ENCODE measurements around the gene PCNX1.

The PCNX1 gene

DNA sequence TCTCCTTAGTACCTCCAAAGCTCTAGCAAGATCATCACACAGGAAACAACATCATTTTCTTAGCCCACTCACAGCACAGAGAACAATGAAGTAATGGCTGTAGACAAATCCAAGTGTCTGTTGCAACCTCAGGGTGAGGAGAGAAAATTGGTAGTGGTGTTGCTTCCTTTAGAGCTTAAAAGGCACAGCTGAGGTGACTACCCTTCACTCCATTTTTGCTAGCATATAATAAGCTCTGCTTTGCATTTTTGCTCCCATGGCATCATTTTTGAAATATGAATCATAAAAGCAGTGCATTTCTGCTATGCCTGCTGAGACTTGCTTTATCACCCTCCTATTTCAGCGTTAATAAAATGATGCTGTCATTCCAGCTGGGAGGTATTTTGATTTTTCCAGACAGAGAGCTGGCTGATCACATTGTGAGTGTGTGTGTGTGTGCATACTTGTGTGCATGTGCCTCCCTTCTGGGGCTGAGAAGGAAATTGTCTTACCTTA, 18.5 kb upstream of the PCNX1 start:
- DNase-seq (ENCODE audit: low read depth): peak; percentile 63

- DNase-seq (ENCODE audit: low read depth): no peak
These were observed 17.7 kb upstream of the PCNX1 start for GRCh38 chr14:70889555-70889954.

GRCh38 chr14:70890826-70891659, 16.2 kb upstream of the PCNX1 start:
- peak; percentile 30 for DNase-seq (ENCODE audit: low read depth)

DNA sequence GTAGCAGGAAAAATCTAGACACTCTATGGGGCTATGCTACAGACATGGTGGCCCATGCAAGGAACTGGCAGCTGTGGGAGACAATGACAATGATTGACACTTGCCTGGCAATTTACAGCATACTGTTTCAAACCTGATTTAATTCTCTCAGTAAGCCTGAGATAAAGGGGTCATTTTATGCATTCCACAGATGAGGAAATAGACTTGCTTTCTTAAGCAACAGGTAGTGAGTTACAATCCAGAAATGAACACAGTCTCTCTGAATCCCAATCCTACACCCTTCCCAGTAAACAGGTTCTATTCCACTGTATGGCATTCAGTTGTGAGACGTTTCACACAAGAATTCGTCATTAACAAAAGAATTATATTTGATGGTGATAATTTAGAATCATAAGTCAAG, 15.5 kb upstream of the PCNX1 start:
- no peak for DNase-seq (ENCODE audit: low read depth)

DNA sequence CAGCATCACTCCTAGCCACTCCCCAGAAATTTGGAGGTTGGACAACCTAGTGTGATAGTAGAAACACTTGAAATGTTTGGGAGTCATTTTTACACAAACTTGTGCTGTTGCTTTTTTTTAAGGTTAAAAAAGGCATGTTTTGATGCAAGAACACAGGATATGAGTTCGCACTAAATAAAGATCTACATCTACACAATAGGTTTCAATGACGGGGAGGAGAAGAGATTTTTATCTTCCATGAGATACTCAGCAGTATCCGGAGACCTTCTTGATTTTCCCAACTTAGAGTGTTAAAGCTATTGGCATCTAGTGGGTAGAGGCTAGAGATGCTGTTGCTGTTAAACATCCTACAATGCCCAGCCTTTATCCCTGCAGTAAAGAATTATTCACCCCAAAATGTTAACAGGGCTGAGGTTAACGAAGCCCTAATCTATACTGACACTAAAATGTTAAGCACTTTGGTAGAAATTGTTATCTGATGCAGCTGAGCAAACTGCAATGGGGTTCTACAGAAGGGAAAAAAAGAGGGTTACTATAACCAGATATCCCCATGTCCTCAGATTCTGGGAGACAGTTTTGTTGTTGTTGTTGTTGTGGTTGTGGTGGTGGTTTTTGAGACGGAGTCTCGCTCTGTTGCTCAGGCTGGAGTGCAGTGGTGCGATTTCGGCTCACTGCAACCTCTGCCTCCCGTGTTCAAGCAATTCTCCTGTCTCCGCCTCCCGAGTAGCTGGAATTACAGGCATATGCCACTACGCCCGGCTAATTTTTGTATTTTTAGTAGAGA, 14.0 kb upstream of the PCNX1 start:
- no peak for DNase-seq (ENCODE audit: low read depth)

DNA sequence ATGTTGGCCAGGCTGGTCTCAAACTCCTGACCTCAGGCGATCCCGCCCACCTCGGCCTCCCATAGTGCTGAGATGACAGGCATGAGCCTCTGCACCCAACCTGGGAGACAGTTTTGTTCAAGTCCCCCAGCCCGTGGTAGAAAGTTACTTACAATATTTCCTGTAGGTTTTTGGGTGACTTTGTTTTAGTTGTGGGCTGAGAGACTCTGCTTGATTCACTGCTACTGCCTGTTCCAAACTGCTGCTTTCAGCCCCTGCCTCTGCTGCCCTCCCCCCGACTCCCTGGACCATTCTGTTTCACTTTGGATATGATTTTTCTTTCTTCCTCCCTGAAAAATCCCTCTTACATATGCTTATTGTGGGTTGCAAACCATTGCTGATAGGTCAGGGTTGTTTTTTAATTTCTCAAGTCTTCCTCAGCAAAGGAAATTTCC, 13.4 kb upstream of the PCNX1 start:
- DNase-seq (ENCODE audit: low read depth): no peak

- DNase-seq (ENCODE audit: low read depth): peak; percentile 74
These were observed 12.4 kb upstream of the PCNX1 start for GRCh38 chr14:70894868-70895267.

DNA sequence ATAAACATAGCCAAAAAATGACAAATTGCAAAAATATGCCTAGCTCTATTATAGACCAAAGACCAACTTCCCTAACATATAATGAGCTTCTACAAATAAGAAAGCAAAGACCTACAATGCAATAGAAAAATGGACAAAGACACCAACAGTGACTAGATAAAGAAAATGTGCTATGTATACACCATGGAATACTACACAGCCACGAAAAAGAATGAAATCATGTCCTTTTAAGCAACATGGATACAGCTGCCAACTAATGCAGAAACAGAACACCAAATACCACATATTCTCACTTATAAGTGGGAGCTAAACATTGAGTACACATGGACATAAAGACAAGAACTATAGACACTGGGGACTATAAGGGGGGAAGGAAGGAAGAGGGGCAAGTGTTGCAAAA, 10.9 kb upstream of the PCNX1 start:
- DNase-seq (ENCODE audit: low read depth): no peak

DNA sequence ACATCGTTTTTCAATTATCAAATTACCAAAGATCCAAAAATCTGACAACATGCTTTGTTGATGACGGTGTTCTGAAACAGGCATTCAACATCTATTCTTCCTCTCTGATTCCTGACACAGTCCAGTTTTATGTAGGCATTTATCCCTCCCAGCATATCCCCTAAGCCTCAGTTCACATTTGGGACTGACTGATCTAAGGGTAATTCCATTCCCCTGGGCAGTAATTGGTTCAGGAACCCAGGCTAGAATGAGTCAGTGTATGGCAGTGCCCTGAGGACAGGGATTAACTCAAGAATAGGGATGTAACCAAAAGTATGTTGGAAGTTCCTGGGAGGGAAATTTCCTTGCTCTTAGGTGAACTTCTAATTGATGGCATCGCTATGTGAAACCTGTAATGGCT, 10.3 kb upstream of the PCNX1 start:
- peak; percentile 51 for DNase-seq (ENCODE audit: low read depth)

DNA sequence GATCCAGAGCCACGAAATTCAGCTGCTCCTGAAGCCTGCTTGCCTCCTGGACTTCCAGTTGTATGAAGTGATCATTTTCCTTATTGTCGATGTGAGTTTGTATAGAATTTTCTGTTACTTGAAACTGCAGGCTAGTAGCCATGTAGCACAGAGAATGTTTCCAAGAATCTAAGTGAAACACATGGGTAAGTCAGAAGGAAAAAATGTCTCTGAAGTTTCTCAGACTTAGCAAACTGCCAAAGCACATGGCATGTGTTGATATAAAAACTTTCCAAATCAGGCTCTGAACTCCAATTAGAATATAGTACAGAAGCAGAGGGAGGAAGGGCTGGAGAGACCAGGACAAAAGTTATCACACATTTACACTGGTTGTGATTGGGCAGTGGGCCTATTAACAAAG, 9.8 kb upstream of the PCNX1 start:
- peak; percentile 86 for DNase-seq (ENCODE audit: low read depth)

DNA sequence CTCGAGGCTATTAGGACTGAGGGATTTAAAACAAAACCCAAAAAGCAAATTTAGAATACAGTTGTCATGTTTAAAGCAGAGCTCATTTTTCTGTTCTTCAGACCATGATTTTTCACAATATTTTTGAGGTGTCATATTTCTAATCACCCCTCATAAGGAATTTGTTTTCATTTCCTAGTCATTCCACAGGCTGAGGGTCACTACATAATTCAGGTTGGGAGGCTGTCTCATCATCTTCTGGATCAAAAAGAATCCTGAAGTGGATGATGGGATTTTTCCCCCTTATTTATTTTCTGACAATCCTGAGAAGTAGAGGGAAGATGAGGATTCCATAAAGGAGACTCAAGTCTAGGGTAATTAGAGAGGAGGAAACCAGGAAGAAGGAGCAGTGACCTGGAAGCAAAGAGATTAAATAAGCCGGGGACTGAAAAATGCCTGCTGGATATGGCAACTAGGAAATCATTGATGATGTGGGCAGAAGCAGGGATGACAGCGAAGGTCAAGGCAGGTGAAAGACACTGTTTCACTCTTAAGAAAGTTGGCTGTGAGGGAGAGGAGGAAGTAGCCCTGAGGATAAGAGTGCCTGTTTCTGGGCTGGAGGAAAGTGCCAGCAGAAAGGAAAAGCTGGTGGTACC, 9.0 kb upstream of the PCNX1 start:
- DNase-seq (ENCODE audit: low read depth): no peak

GRCh38 chr14:70901269-70901668, 6.0 kb upstream of the PCNX1 start:
- peak; percentile 80 for DNase-seq (ENCODE audit: low read depth)

GRCh38 chr14:70902184-70902583, 5.1 kb upstream of the PCNX1 start:
- DNase-seq (ENCODE audit: low read depth): no peak

DNA sequence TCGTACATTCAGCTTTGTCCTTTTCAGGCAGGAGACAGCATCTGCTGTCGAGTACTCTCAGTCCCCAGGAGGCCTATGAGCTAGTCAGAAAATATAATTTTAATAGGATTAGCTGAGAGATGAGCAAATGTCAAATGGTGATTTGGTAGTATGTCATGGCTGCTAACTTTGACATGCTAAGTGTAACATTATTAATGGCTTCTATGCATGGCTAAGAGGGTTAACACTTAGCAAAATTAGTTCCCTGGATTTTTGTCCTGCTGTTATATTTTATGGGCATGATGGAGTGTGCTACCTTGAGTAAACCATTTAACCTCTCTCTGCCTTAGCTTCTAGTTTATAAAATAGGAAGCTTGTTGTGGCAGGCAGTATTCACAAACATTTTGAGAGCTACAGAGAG, 2.9 kb upstream of the PCNX1 start:
- no peak for DNase-seq (ENCODE audit: low read depth)

DNA sequence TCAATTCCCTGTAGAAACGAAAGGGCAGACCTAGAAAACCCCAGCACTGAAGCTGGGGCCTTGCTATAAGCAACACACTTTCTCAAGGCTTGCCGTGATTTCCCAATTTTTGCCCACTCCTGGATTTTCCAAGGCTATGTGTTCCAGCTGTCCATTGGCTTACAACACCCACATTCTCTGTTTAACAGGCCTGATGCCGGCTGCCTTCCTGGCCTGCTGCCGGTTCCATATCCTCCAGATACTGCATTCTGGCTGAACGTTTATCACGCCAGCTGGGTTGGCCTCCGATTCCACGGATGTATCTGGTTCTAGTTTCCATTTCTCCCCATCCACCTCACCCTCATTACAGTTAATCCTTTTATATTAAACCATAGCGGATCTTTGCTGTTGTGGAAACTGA, 2.0 kb upstream of the PCNX1 start:
- DNase-seq (ENCODE audit: low read depth): peak; percentile 82

GRCh38 chr14:70906793-70907175, 475 bp upstream of the PCNX1 start:
- DNase-seq (ENCODE audit: low read depth): peak; percentile 34

- DNase-seq (ENCODE audit: low read depth): peak; percentile 71
These were observed 1.0 kb downstream of the PCNX1 start for GRCh38 chr14:70907996-70908934.

DNA sequence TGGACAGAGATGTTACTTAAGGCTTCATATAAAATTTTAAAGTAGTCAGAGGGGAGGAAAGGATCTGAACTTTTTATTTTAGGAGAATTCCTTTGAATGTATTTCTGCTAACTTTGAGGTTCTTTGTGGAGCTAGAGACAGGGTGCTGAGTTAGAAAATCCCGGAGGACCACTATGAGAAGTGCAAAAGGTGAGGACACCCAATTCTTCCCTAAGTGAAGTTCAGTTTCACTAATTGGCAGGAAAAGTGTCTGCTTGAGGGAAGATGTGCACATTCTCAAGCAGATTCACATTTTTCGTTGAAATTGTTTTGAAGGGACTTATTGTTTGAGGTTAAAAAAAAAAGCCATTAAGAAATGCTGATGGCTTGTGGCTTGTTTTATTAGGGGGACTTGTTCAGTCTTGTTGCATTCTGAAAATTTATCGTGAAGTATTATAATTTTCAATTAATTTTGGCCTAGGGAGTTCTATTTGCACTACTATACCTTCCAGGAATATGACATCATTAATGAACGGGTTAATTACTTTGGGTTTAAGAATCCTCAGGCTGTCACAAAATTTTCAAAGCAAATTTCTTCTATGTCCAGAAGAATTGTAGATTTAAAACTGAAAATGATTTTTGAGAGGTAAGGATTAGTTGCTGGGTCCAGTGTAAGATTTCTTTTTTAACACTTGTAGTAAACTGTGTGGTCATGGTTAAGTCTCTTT, 1.8 kb downstream of the PCNX1 start:
- no peak for DNase-seq (ENCODE audit: low read depth)

GRCh38 chr14:70909733-70910614, 2.7 kb downstream of the PCNX1 start:
- no peak for DNase-seq (ENCODE audit: low read depth)

DNA sequence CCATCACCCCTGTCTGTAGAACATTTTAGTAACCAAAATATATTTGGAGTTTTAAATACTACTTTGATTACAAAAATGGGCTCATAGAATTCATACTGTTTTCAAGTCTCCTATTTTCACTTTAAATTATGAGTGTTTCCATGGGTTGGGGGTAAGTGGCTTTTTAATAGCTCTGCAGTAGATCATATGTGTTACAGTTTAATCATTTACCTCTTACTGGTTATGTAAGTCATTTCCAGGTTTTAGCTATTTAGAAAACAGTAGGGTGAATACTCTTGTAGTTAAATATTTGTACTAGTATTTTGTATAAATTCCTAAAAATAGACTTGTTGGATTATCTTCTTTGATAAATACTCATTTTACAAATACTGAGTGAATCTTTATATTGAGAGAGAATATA, 8.2 kb downstream of the PCNX1 start:
- DNase-seq (ENCODE audit: low read depth): no peak
